T-helper 1 cell treated with Interleukin-12 subunit alpha and Interleukin-12 subunit beta and Interleukin-4 antibody, amounts not matched to agents 30 ng/mL and 1 ng/mL, for 36 hours (primary cell): ENCODE measurements around the gene AIFM1. TPM values are rescaled to one million over a fixed set of nuclear protein-coding genes. Genes with fewer than 3 reads are reported as not detected.

ENCODE experiments used
- intact Hi-C: fragments of 100-400 bp; cut with micrococcal nuclease; formaldehyde crosslinking; loops from one replicate; pipeline ENCODE4 v1.15.1; 2024
- total RNA-seq: library from RNA; stranded (reverse); gene quantifications from 2 replicates; pipeline ENCODE4 v1.2.3, GENCODE V29; 2022

Gene AIFM1
- total RNA-seq, 1 donor from 2014 or later = 36.2 TPM

- intact Hi-C loops = loop anchor here (2.0 to 5.0 kb wide), 8 partner anchors 51 to 1641 kb away; partner anchors contain the start of genes ENOX2 and RBMX2
Measured at GRCh38 chrX:130171446-130172126, 5.9 kb upstream of the AIFM1 start, which contains the start of gene RAB33A. Gene RAB33A, plus strand, starts transcription at chrX:130171962. Its CDS starts 101 bp downstream, at chrX:130172063.

- intact Hi-C loops = loop anchor here (1.0 to 5.0 kb wide), 7 partner anchors 50 to 1641 kb away; partner anchors contain the start of genes BCORL1 and RBMX2
Measured at GRCh38 chrX:130170752-130171445, 5.3 kb upstream of the AIFM1 start.

GRCh38 chrX:130167040-130167439 lies 1.4 kb upstream of the AIFM1 start:
- intact Hi-C loops = loop anchor here (2.0 to 5.0 kb wide), 2 partner anchors 16 to 170 kb away; partner anchors contain the start of gene SLC25A14

- intact Hi-C loops = loop anchor here (1.0 to 5.0 kb wide), 4 partner anchors 16 to 171 kb away; partner anchors contain the start of gene SLC25A14
Measured at GRCh38 chrX:130166503-130166777, 799 bp upstream of the AIFM1 start.

- intact Hi-C loops = loop anchor here (1.0 to 5.0 kb wide), 6 partner anchors 8 to 258 kb away; partner anchors contain the start of genes SLC25A14, UTP14A and ZNF280C
Measured at GRCh38 chrX:130165181-130165702, 399 bp downstream of the AIFM1 start.

- intact Hi-C loops = no loop called here
Measured at GRCh38 chrX:130163398-130163797, 2.2 kb downstream of the AIFM1 start.

- intact Hi-C loops = no loop called here
Measured at GRCh38 chrX:130162094-130162735, 3.4 kb downstream of the AIFM1 start.

GRCh38 chrX:130159776-130160175 lies 5.9 kb downstream of the AIFM1 start:
- intact Hi-C loops = no loop called here

GRCh38 chrX:130158311-130158710 lies 7.3 kb downstream of the AIFM1 start:
- intact Hi-C loops = no loop called here

- intact Hi-C loops = no loop called here
Measured at GRCh38 chrX:130155564-130155963, 10.1 kb downstream of the AIFM1 start.

- intact Hi-C loops = no loop called here
Measured at GRCh38 chrX:130147631-130148030, 18.0 kb downstream of the AIFM1 start.

GRCh38 chrX:130145123-130145522 lies 20.5 kb downstream of the AIFM1 start:
- intact Hi-C loops = no loop called here

- intact Hi-C loops = loop anchor here (1.0 kb wide), 1 partner anchor 48 kb away; no protein-coding TSS in a partner anchor
Measured at GRCh38 chrX:130144509-130144908, 21.1 kb downstream of the AIFM1 start.

GRCh38 chrX:130139474-130140201 lies 26.0 kb downstream of the AIFM1 start:
- intact Hi-C loops = no loop called here

- intact Hi-C loops = no loop called here
Measured at GRCh38 chrX:130136961-130137360, 28.7 kb downstream of the AIFM1 start.

- intact Hi-C loops = no loop called here
Measured at GRCh38 chrX:130136496-130136895, 29.1 kb downstream of the AIFM1 start.

GRCh38 chrX:130130990-130131389 lies 34.7 kb downstream of the AIFM1 start:
- intact Hi-C loops = no loop called here

- intact Hi-C loops = no loop called here
Measured at GRCh38 chrX:130125091-130125874, 40.4 kb downstream of the AIFM1 start.

GRCh38 chrX:130124577-130124976 lies 41.1 kb downstream of the AIFM1 start:
- intact Hi-C loops = loop anchor here (5.0 kb wide), 2 partner anchors 68 to 282 kb away; partner anchors contain the start of gene ZDHHC9

GRCh38 chrX:130121505-130121800 lies 44.2 kb downstream of the AIFM1 start:
- intact Hi-C loops = loop anchor here (1.0 to 5.0 kb wide), 4 partner anchors 49 to 279 kb away; partner anchors contain the start of genes RAB33A and ZDHHC9
